Measurements from ENCODE around the gene RASSF3.

RASSF3 gene

GRCh38 chr12:64658892-64659481 lies 48.7 kb downstream of the RASSF3 start:
- no peak for TF ChIP-seq POLR2A (IDR thresholded peaks at IDR 0.05; ENCODE audit: low read depth, low read length)
- DNase-seq (ENCODE audit: insufficient read length, low spot score) (no peak), FAIRE-seq (no peak)

GRCh38 chr12:64660237-64661018 lies 50.1 kb downstream of the RASSF3 start:
- no peak for TF ChIP-seq POLR2A (IDR thresholded peaks at IDR 0.05; ENCODE audit: low read depth, low read length)
- FAIRE-seq (no peak), DNase-seq (ENCODE audit: insufficient read length, low spot score) (no peak)

- TF ChIP-seq POLR2A (IDR thresholded peaks at IDR 0.05; ENCODE audit: low read depth, low read length) = no peak
- DNase-seq (ENCODE audit: insufficient read length, low spot score) = no peak
- FAIRE-seq = no peak
Observed at GRCh38 chr12:64663015-64663414, 52.7 kb downstream of the RASSF3 start.

GRCh38 chr12:64665514-64665913 lies 55.2 kb downstream of the RASSF3 start:
- FAIRE-seq (no peak), DNase-seq (ENCODE audit: insufficient read length, low spot score) (no peak)
- TF ChIP-seq POLR2A (IDR thresholded peaks at IDR 0.05; ENCODE audit: low read depth, low read length) = no peak

GRCh38 chr12:64666054-64666914 lies 56.0 kb downstream of the RASSF3 start:
- no peak for TF ChIP-seq POLR2A (IDR thresholded peaks at IDR 0.05; ENCODE audit: low read depth, low read length)
- DNase-seq (ENCODE audit: insufficient read length, low spot score) = no peak
- no peak for FAIRE-seq

- TF ChIP-seq POLR2A (IDR thresholded peaks at IDR 0.05; ENCODE audit: low read depth, low read length) = no peak
- FAIRE-seq (no peak), DNase-seq (ENCODE audit: insufficient read length, low spot score) (no peak)
Observed at GRCh38 chr12:64667793-64668192, 57.5 kb downstream of the RASSF3 start.

GRCh38 chr12:64669270-64669842 lies 59.1 kb downstream of the RASSF3 start:
- FAIRE-seq (no peak), DNase-seq (ENCODE audit: insufficient read length, low spot score) (no peak)
- no peak for TF ChIP-seq POLR2A (IDR thresholded peaks at IDR 0.05; ENCODE audit: low read depth, low read length)

GRCh38 chr12:64670019-64670418 lies 59.7 kb downstream of the RASSF3 start:
- no peak for FAIRE-seq
- no peak for TF ChIP-seq POLR2A (IDR thresholded peaks at IDR 0.05; ENCODE audit: low read depth, low read length)
- DNase-seq (ENCODE audit: insufficient read length, low spot score) = no peak

GRCh38 chr12:64670919-64671639 lies 60.8 kb downstream of the RASSF3 start:
- no peak for FAIRE-seq
- no peak for TF ChIP-seq POLR2A (IDR thresholded peaks at IDR 0.05; ENCODE audit: low read depth, low read length)
- DNase-seq (ENCODE audit: insufficient read length, low spot score) = no peak

GRCh38 chr12:64671681-64672080 lies 61.4 kb downstream of the RASSF3 start:
- no peak for FAIRE-seq
- DNase-seq (ENCODE audit: insufficient read length, low spot score) = no peak

GRCh38 chr12:64672925-64673409 lies 62.7 kb downstream of the RASSF3 start:
- TF ChIP-seq POLR2A (IDR thresholded peaks at IDR 0.05; ENCODE audit: low read depth, low read length) = no peak
- DNase-seq (ENCODE audit: insufficient read length, low spot score) (no peak), FAIRE-seq (no peak)

More at GRCh38 chr12:64671681-64672080, 61.4 kb downstream of the RASSF3 start:
- TF ChIP-seq POLR2A (IDR thresholded peaks at IDR 0.05; ENCODE audit: low read depth, low read length) = no peak

- no peak for FAIRE-seq
- no peak for TF ChIP-seq POLR2A (IDR thresholded peaks at IDR 0.05; ENCODE audit: low read depth, low read length)
- no peak for DNase-seq (ENCODE audit: insufficient read length, low spot score)
Observed at GRCh38 chr12:64673490-64674169, 63.3 kb downstream of the RASSF3 start.

Data from H54 (cell line).